DND-41 (cell line): Measurements from ENCODE around the gene HMBS.

Experiments
- ATAC-seq: fragments of 200-7000 bp; cut with Tn5 transposase; 3 replicates; pipeline ENCODE4 v1.9.1; 2021; ENCODE audit warnings: low read depth; ENCODE audit not compliant: insufficient read depth
- DNase-seq: peaks from one replicate; pipeline ENCODE4 v3.0.0-alpha.2; 2020
- H2AFZ ChIP-seq: 2 replicates; pipeline ENCODE4 v1.6.0; 2012; ENCODE audit warnings: low read depth, low read length
- H3K27ac ChIP-seq: 2 replicates; pipeline ENCODE4 v1.5.1; 2012; ENCODE audit warnings: low read length, inconsistent platforms
- H3K27me3 ChIP-seq: fragments of 200-600 bp; sonication (generic); 2 replicates; pipeline ENCODE4 v1.6.0; 2012; ENCODE audit warnings: low read length, mild to moderate bottlenecking, inconsistent platforms; ENCODE audit not compliant: insufficient read depth, poor library complexity
- H3K36me3 ChIP-seq: 2 replicates; pipeline ENCODE4 v1.5.1; 2012; ENCODE audit warnings: low read length, inconsistent platforms; ENCODE audit not compliant: insufficient read depth
- H3K4me1 ChIP-seq: 2 replicates; pipeline ENCODE4 v1.5.1; 2012; ENCODE audit warnings: mild to moderate bottlenecking, low read length; ENCODE audit not compliant: insufficient read depth
- H3K4me2 ChIP-seq: 2 replicates; pipeline ENCODE4 v1.6.0; 2012; ENCODE audit warnings: mild to moderate bottlenecking, moderate library complexity, low read length, inconsistent platforms; ENCODE audit not compliant: insufficient read depth
- H3K4me3 ChIP-seq, 2 experiments: fragments of 200-600 bp in 1 of 2; shearing (Covaris generic) in 1 of 2; 2 replicates each; pipeline ENCODE4 v1.5.1; 2012 to 2016; ENCODE audit warnings: inconsistent platforms in 2 of 2, low read length in 2 of 2, mild to moderate bottlenecking in 2 of 2, low read depth in 1 of 2, moderate library complexity in 1 of 2
- H3K79me2 ChIP-seq: 2 replicates; pipeline ENCODE4 v1.6.0; 2012; ENCODE audit warnings: low read length, inconsistent platforms; ENCODE audit not compliant: insufficient read depth
- H3K9ac ChIP-seq: 2 replicates; pipeline ENCODE4 v1.6.0; 2012; ENCODE audit warnings: low read depth, mild to moderate bottlenecking, inconsistent platforms, low read length, moderate library complexity
- H3K9me3 ChIP-seq: 2 replicates; pipeline ENCODE4 v1.5.1; 2012; ENCODE audit warnings: low read length, moderate library complexity, mild to moderate bottlenecking, inconsistent platforms; ENCODE audit not compliant: insufficient read depth, severe bottlenecking
- H4K20me1 ChIP-seq: 2 replicates; pipeline ENCODE4 v1.6.0; 2012; ENCODE audit warnings: low read length; ENCODE audit not compliant: insufficient read depth
- EZH2 ChIP-seq: IDR thresholded peaks from 3 replicates; pipeline ENCODE4 v1.6.1; 2012; ENCODE audit warnings: borderline replicate concordance, low read depth, mild to moderate bottlenecking, moderate library complexity, low read length, inconsistent platforms; ENCODE audit not compliant: severe bottlenecking
- TF ChIP-seq, protein P1 (sequence below): IDR thresholded peaks from 2 replicates; pipeline ENCODE4 v1.5.1; 2012; ENCODE audit warnings: borderline replicate concordance, low read length, moderate library complexity, mild to moderate bottlenecking; ENCODE audit not compliant: poor library complexity, severe bottlenecking; ENCODE audit errors: extremely low read depth

Gene HMBS

GRCh38 chr11:119116235-119116594, 31.5 kb downstream of the HMBS start:
- ATAC-seq (no peak), DNase-seq (no peak)
- H3K36me3 ChIP-seq = peaks cover 61% of the 10 kb centered on the region
- TF ChIP-seq, protein P1, sequence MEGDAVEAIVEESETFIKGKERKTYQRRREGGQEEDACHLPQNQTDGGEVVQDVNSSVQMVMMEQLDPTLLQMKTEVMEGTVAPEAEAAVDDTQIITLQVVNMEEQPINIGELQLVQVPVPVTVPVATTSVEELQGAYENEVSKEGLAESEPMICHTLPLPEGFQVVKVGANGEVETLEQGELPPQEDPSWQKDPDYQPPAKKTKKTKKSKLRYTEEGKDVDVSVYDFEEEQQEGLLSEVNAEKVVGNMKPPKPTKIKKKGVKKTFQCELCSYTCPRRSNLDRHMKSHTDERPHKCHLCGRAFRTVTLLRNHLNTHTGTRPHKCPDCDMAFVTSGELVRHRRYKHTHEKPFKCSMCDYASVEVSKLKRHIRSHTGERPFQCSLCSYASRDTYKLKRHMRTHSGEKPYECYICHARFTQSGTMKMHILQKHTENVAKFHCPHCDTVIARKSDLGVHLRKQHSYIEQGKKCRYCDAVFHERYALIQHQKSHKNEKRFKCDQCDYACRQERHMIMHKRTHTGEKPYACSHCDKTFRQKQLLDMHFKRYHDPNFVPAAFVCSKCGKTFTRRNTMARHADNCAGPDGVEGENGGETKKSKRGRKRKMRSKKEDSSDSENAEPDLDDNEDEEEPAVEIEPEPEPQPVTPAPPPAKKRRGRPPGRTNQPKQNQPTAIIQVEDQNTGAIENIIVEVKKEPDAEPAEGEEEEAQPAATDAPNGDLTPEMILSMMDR = no peak
- no peak for TF ChIP-seq EZH2
- peaks cover 14% of the 10 kb centered on the region for H3K4me1 ChIP-seq
- H2AFZ ChIP-seq = no peak overlapping the region
- no peaks in the 10 kb centered on the region for H3K9me3 ChIP-seq
- H3K27ac ChIP-seq = no peak overlapping the region
- H3K4me3 ChIP-seq = no peak overlapping the region
- no peak overlapping the region for H3K4me2 ChIP-seq
- 0 out of 2 replicates have a peak, but pooled peaks cover 4% of the 10 kb centered on the region for H3K79me2 ChIP-seq
- no peak overlapping the region for H3K9ac ChIP-seq
- 0 out of 2 replicates have a peak, but pooled peaks cover 3% of the 10 kb centered on the region for H4K20me1 ChIP-seq
- H3K27me3 ChIP-seq = no peaks in the 10 kb centered on the region

DNA sequence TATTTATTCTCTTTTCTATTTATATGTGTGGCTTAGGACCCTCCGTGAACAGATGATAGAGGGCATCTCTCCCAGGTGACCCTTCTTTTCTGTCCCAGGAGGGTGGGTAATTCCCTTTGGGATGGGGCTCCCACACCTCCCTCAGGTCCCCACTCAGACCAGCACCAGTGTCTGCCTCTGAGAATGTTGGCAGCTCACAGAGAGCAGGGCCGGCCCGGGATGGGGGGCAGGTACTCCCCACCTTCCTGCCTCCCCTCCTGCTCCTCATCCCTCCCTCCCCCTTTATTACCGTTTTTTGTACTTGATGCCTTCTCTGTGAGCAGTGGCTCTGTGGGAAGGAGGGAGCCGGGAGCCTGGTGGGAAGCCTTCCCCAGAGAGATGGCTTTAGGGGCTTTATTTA, 31.9 kb downstream of the HMBS start:
- Histone ChIP-seq H3K4me2 (no peak overlapping the region), H3K4me1 (peaks cover 14% of the 10 kb centered on the region), H3K9me3 (no peaks in the 10 kb centered on the region), H3K79me2 (peaks cover 6% of the 10 kb centered on the region), H4K20me1 (0 out of 2 replicates have a peak, but pooled peaks cover 3% of the 10 kb centered on the region), H3K27ac (no peak overlapping the region), H3K9ac (no peak overlapping the region), H3K27me3 (no peaks in the 10 kb centered on the region), H2AFZ (no peak overlapping the region), H3K4me3 (no peak overlapping the region), H3K36me3 (peaks cover 57% of the 10 kb centered on the region)
- ATAC-seq (no peak), DNase-seq (no peak)
- TF ChIP-seq, protein P1 = no peak
- no peak for TF ChIP-seq EZH2

- Histone ChIP-seq H3K4me2 (no peak overlapping the region), H3K27me3 (no peaks in the 10 kb centered on the region), H3K27ac (no peak overlapping the region), H2AFZ (no peak overlapping the region), H3K4me1 (peaks cover 16% of the 10 kb centered on the region), H3K36me3 (peaks cover 51% of the 10 kb centered on the region), H3K9me3 (no peaks in the 10 kb centered on the region), H3K79me2 (peaks cover 12% of the 10 kb centered on the region), H3K9ac (no peak overlapping the region), H3K4me3 (no peak overlapping the region), H4K20me1 (peaks cover 4% of the 10 kb centered on the region; the same call in 1 of the 2 replicates)
- ATAC-seq (no peak), DNase-seq (no peak)
- TF ChIP-seq EZH2 = no peak
- TF ChIP-seq, protein P1 = no peak
Observed at GRCh38 chr11:119117004-119117706, 32.5 kb downstream of the HMBS start.

DNA sequence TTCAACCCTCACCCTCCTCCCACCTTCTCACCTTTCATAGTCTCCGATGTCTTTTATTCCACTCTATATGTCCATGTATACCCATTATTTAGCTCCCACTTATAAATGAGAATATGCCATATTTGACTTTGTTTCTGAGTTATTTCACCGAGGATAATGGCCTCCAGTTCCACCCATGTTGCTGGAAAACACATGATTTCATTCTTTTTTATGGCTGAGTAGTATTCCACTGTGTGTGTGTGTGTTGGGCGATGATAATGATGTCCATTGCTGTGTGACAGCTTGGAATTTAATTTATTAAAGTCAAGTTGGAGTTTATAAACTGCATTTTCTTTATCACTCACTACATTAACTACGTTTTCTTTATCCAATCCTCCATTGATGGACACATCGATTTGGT, 33.5 kb downstream of the HMBS start:
- Histone ChIP-seq H3K9ac (no peak overlapping the region), H3K4me3 (no peak overlapping the region), H3K27me3 (no peaks in the 10 kb centered on the region), H3K27ac (no peak overlapping the region), H4K20me1 (peaks cover 9% of the 10 kb centered on the region; the same call in 1 of the 2 replicates), H3K4me2 (no peak overlapping the region), H3K79me2 (peaks cover 22% of the 10 kb centered on the region), H3K36me3 (peaks cover 41% of the 10 kb centered on the region), H3K4me1 (peaks cover 26% of the 10 kb centered on the region), H2AFZ (no peak overlapping the region), H3K9me3 (no peaks in the 10 kb centered on the region)
- DNase-seq (no peak), ATAC-seq (no peak)
- TF ChIP-seq, protein P1 = no peak
- TF ChIP-seq EZH2 = no peak
